ENCODE measurements around the gene BCL11B. TPM values are rescaled to one million over a fixed set of nuclear protein-coding genes. Genes with fewer than 3 reads are reported as not detected.
A peak's percentile ranks its signal among the peaks of the same experiment; 100 is the strongest.

BCL11B gene
- total RNA-seq, 1 experiment from 2014 or later = 2.6 TPM

DNA sequence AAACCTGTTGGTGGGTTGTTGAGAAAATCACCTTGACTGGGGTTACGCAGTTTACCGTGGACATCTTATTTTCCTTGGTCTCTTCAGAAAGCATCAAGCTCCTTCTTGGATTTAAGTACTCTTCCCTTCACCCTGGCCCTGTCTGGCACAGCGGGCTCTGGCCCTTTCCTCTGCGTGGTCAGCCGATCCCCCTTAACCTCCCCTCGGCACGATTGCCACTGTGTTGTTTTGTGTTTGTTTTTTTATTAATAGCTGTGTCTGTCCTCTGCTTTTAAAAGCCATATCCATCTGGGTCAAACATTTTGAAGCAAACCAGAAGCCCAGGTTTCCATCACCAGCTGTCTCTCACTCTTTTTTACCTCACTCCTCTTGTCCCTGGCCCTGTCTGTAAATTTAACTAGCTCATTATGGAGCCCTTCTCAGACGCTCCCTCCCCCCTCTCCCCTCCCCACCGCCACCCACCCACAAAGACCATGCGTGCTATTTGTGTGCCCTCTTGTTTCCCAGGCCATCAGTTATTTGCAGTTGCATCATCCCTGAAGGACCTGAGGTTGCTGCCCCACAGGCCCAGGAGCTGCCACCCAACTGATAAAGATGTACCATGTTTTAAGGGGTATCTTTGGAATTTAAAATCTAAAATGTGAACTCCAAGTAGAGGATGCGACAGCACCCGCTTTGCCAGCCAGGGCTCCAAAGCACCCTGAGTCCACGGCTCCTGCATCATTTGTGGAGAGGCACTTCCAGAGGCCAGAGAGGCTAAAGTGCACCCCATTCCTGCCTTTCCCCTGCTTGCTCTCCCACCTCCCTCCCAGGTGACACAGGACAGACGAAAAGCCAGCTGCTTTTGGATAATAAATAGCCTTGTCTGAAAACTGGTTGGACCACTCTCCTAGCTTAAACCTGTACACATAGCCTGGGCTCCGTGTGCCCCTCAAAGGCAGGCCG lies 3.9 kb downstream of the BCL11B start:
- H3K4me1 ChIP-seq (replicated peaks) = peaks cover 15% of the 10 kb centered on the region
- H3K27me3 ChIP-seq (replicated peaks) = peaks cover 6% of the 10 kb centered on the region
- no peak overlapping the region for H3K4me3 ChIP-seq
- DNase-seq (ENCODE audit: low read depth in 1 of 2, low spot score in 2 of 2) = no peak
- no peaks in the 10 kb centered on the region for H3K9me3 ChIP-seq (replicated peaks)
- H3K27ac ChIP-seq = no peak overlapping the region
- H3K36me3 ChIP-seq = no peaks in the 10 kb centered on the region

DNA sequence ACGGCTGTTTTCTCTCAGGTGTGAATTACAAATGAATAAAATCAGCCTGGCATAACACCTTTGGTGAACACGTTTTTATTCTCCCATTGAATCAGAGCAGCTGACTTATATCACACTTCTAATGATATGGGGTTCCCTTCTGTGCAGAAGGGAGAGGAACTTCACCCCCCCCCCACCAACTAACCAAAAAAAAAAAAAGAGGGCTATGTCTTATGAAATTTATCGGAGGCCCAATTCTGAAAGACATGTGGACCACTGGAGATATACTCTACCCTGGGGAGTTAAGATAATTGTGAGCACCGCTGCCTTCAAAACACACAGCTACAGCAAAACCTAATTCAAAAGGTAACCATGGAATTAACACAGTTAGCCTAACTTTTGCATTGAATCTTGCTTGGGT lies 4.6 kb downstream of the BCL11B start:
- H3K9me3 ChIP-seq (replicated peaks) = no peaks in the 10 kb centered on the region
- DNase-seq (ENCODE audit: low read depth in 1 of 2, low spot score in 2 of 2) = no peak
- no peak overlapping the region for H3K4me3 ChIP-seq
- H3K36me3 ChIP-seq = no peaks in the 10 kb centered on the region
- H3K27me3 ChIP-seq (replicated peaks) = peaks cover 6% of the 10 kb centered on the region
- H3K27ac ChIP-seq = no peak overlapping the region
- peaks cover 11% of the 10 kb centered on the region for H3K4me1 ChIP-seq (replicated peaks)

- H3K36me3 ChIP-seq = no peaks in the 10 kb centered on the region
- H3K27me3 ChIP-seq (replicated peaks) = peaks cover 6% of the 10 kb centered on the region
- H3K4me1 ChIP-seq (replicated peaks) = peaks cover 10% of the 10 kb centered on the region
- H3K27ac ChIP-seq = no peak overlapping the region
- peak; percentile 48 to 67 for DNase-seq (ENCODE audit: low read depth in 1 of 2, low spot score in 2 of 2)
- no peaks in the 10 kb centered on the region for H3K9me3 ChIP-seq (replicated peaks)
- H3K4me3 ChIP-seq = no peak overlapping the region
These were observed 5.5 kb downstream of the BCL11B start for GRCh38 chr14:99266181-99267178.

DNA sequence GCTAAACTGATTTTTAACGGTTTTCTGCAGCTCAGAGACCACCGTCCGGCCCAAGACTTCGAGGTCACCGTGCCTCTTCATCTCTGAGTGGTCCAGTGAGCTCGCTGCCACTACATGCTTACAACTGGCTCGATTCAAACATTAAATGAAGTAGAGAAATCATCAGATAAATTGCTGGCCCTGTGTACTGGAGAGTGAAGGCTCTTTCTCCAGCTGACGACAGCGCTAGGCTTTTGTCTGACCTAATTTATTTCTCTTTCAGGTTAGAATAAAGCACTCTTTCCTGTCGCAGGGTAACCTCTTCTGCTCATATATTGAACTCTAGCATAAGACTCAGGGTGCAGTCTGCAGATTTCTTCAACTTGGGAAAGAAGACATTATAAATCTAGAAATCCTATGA lies 6.4 kb downstream of the BCL11B start:
- H3K4me1 ChIP-seq (replicated peaks) = peaks cover 7% of the 10 kb centered on the region; the same call in 1 of the 2 replicates
- no peak overlapping the region for H3K4me3 ChIP-seq
- H3K36me3 ChIP-seq = no peaks in the 10 kb centered on the region
- no peaks in the 10 kb centered on the region; the same call in 1 of the 2 replicates for H3K27me3 ChIP-seq (replicated peaks)
- DNase-seq (ENCODE audit: low read depth in 1 of 2, low spot score in 2 of 2) = no peak
- no peaks in the 10 kb centered on the region for H3K9me3 ChIP-seq (replicated peaks)
- no peak overlapping the region for H3K27ac ChIP-seq

GRCh38 chr14:99264691-99265450 lies 7.1 kb downstream of the BCL11B start:
- Histone ChIP-seq H3K4me1 (replicated peaks) (peaks cover 7% of the 10 kb centered on the region; the same call in 1 of the 2 replicates), H3K27me3 (replicated peaks) (no peaks in the 10 kb centered on the region; the same call in 1 of the 2 replicates), H3K27ac (no peak overlapping the region), H3K36me3 (no peaks in the 10 kb centered on the region), H3K9me3 (replicated peaks) (no peaks in the 10 kb centered on the region), H3K4me3 (no peak overlapping the region)
- no peak for DNase-seq (ENCODE audit: low read depth in 1 of 2, low spot score in 2 of 2)

- no peak overlapping the region for H3K27ac ChIP-seq
- no peak overlapping the region for H3K4me3 ChIP-seq
- H3K27me3 ChIP-seq (replicated peaks) = no peaks in the 10 kb centered on the region
- peaks cover 13% of the 10 kb centered on the region; the same call in 1 of the 2 replicates for H3K4me1 ChIP-seq (replicated peaks)
- no peaks in the 10 kb centered on the region for H3K36me3 ChIP-seq
- no peaks in the 10 kb centered on the region for H3K9me3 ChIP-seq (replicated peaks)
- no peak for DNase-seq (ENCODE audit: low read depth in 1 of 2, low spot score in 2 of 2)
These were observed 8.2 kb downstream of the BCL11B start for GRCh38 chr14:99263564-99264330.

GRCh38 chr14:99262977-99263448 lies 9.0 kb downstream of the BCL11B start:
- DNase-seq (ENCODE audit: low read depth in 1 of 2, low spot score in 2 of 2) = no peak
- H3K4me1 ChIP-seq (replicated peaks) = peaks cover 20% of the 10 kb centered on the region; the same call in 1 of the 2 replicates
- H3K4me3 ChIP-seq = no peak overlapping the region
- no peak overlapping the region for H3K27ac ChIP-seq
- H3K36me3 ChIP-seq = no peaks in the 10 kb centered on the region
- no peaks in the 10 kb centered on the region for H3K9me3 ChIP-seq (replicated peaks)
- H3K27me3 ChIP-seq (replicated peaks) = no peaks in the 10 kb centered on the region

- Histone ChIP-seq H3K9me3 (replicated peaks) (no peaks in the 10 kb centered on the region), H3K36me3 (no peaks in the 10 kb centered on the region), H3K27ac (no peak overlapping the region), H3K4me1 (replicated peaks) (peaks cover 20% of the 10 kb centered on the region; the same call in 1 of the 2 replicates), H3K4me3 (no peak overlapping the region), H3K27me3 (replicated peaks) (no peaks in the 10 kb centered on the region)
- DNase-seq (ENCODE audit: low read depth in 1 of 2, low spot score in 2 of 2) = no peak
These were observed 9.8 kb downstream of the BCL11B start for GRCh38 chr14:99261912-99262787.

- peaks cover 13% of the 10 kb centered on the region; the same call in 1 of the 2 replicates for H3K4me1 ChIP-seq (replicated peaks)
- DNase-seq (ENCODE audit: low read depth in 1 of 2, low spot score in 2 of 2) = no peak
- no peaks in the 10 kb centered on the region for H3K36me3 ChIP-seq
- H3K27me3 ChIP-seq (replicated peaks) = no peaks in the 10 kb centered on the region
- no peak overlapping the region for H3K27ac ChIP-seq
- H3K9me3 ChIP-seq (replicated peaks) = no peaks in the 10 kb centered on the region
- no peak overlapping the region for H3K4me3 ChIP-seq
These were observed 11.1 kb downstream of the BCL11B start for GRCh38 chr14:99260587-99261551.

DNA sequence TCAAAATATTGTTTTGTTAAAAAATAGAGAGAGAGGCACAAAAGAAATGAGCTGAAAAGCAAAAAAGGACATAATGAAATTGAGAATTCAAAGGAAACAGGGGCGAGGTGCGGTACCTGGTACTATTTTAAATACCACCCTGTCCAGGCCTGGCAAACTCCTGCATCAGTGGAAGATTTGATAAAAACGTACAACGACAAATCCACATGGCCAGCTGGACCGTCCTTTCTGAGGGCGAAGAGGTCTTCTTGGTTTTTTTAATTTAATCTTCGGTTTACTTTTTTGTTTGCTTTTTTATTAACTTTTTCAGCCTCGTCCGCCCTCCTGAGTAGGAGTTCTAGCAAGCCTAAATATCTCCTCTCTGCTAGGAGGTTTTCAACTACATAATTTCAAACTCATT lies 11.9 kb downstream of the BCL11B start:
- Histone ChIP-seq H3K27me3 (replicated peaks) (no peaks in the 10 kb centered on the region), H3K27ac (no peak overlapping the region), H3K4me1 (replicated peaks) (peaks cover 13% of the 10 kb centered on the region; the same call in 1 of the 2 replicates), H3K9me3 (replicated peaks) (no peaks in the 10 kb centered on the region), H3K36me3 (no peaks in the 10 kb centered on the region), H3K4me3 (no peak overlapping the region)
- no peak for DNase-seq (ENCODE audit: low read depth in 1 of 2, low spot score in 2 of 2)

All from SJSA1 (cell line).